ENCODE measurements around the gene ADAD1.
"Not testable (repeated sequence)": the region's sequence is repeated elsewhere in the genome, so short reads cannot be mapped to it uniquely, and the experiment has no call there.

ADAD1 gene

DNA sequence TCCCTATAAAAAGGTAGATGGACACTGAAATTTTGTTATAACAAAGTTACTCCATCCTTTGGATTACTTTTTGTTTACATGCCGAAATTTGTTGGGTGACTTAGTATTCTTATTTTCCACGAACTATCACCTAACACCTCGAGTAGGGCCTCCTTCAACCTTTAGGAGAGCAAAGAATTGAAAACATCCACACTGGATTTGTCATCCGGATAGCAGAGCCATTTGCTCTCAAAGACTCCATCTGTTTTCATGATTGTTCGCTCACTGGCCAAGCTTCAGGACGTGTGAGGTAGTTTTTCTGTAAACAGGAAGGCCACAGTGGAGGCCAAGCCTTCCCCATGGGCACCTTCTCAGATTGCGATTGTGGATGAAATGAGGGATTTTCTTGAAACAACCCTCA is at the start of gene ADAD1:
ADAD1 (plus strand) TSS at position 301 of the 400 bp plus-strand sequence. CDS start 1,059 bp downstream, outside the sequence.
- DNase-seq = no peak

DNA sequence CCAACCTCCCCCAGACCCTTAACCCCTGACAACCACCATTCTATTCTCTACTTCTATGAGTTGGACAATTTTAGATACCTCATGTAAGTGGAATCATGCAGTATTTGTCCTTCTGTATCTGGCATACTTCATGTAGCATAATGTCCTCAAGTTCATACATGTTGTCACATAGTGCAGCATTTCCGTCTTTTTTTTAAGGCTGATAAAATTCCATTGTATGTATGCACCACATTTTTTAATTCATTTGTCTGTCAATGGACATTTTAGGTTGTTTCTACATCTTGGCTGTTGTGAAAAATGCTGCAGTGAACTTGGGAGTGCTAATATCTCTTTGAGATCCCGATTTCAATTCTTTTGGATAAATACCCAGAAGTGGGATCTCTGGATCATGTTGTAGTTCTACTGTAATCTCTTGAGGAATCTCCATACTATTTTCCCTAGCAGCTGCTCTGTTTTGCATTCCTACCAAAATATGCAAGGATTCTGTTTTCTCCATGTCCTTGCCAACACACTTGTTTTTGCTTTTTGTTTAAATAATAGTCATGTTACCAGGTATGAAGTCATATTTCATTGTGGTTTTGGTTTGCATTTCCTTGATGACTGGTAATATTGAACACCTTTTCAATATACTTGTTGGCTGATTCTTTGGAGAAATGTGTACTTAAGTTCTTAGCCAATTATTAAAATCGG is 48.8 kb upstream of the ADAD1 start:
- DNase-seq = no peak

DNA sequence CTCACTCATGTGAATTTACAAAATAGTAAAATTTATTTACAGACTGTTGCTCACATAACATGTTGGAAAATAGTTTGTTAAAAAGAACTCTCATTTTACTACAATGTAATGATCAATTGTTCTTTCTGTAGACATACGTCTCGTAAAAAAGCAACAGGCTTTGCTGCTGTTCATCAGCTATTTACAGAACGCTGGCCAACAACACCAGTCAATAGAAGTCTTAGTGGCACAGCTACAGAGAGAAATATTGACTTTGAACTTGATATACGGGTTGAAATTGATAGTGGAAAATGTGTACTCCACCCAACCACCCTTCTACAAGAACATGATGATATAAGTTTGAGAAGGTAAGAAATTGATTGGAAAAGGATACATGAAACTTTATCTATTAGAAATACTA is 47.6 kb upstream of the ADAD1 start:
- DNase-seq = no peak

DNA sequence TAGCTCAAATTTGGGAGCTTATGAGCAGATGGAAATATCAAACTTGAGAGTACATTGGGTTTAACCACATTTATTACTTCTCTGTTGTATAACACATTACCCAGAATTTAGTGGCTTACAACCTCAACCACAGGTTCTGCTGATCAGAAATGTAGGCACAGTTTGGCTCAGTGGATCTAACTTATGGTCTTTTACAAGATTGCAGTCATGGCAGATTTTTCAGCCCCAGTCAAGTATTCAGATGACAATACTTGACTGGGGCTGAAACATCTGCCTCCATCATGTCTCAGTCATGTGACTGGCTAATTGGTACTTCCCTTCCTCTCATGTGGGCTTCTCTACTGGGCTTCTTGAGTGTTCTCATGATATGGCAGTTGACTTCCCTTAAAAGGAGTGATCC is 44.0 kb upstream of the ADAD1 start:
- DNase-seq = no peak

DNA sequence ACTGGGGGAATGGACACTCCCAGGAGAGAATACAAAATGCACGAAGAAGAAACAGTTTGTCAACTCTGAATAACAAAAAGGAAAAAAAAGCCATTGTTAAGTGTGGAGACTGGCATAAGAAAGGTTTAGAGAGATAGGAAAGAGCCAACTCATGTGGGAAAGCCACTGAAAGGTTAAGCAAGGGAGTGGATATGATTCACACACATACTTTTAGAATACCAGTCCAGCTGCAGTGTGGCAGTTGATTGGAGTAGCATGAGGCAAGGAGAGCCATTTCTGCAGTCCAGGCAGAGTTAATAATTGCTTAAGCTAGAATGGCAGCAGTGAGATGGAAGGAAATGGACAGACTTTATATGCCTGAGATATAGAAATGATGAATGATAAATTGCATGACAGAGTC is 36.9 kb upstream of the ADAD1 start:
- DNase-seq = no peak

DNA sequence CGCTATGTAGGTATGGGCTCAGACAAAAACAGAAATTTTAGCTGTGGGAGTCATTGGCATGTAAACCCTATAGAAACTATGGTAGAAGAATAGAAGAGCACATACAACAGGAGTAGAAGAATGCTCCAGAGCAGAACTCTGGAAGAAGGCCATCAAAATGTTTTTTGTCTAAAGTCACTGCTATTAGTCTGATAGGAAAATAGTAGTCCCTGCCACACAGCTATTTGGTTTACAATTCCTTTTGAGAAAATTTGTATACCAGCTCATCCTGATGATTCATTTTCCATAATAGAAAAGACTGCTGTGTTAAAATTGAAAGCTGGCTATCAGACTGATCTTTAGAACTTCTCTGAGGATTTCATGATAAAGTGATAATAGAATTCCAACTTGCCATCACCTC is 32.8 kb upstream of the ADAD1 start:
- DNase-seq = no peak

DNA sequence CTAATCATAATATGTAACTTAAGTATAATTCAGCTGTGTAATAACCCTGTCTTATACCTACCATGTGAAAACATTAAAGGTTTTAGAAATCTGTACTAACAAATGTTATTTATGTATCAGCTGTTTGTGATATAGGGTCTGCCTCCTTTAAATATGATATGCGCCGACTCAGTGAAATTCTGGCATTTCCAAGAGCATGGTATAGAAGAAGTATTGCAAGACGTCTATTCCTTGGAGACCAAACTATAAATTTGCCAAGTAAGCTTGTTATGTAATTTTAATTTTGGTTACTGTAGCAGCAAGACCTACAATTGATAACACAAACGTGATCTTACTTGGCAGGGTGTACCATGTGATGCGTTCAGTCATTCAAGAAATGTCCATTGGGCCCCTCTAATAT is 32.3 kb upstream of the ADAD1 start:
- DNase-seq = no peak

DNA sequence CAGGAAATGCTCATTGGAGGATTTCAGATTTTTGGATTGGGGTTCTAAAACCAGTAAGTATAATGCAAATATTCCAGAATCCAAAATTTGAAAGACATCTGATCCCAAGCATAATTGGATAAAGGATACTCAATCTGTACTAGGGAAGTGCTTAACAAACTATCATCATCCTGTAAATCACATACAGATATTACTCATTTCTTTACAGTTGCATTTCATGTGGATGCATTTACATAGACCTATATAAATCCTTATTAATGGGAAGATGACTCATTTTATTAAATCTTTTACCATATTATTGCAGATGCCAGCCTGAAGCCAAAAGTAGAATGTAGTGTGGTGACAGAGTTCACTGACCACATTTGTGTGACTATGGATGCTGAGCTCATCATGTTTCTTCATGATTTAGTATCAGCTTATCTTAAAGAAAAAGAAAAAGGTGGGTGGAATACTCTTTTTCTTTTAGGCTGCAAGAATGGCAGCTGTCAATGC is 22.4 kb upstream of the ADAD1 start:
- no peak for DNase-seq

DNA sequence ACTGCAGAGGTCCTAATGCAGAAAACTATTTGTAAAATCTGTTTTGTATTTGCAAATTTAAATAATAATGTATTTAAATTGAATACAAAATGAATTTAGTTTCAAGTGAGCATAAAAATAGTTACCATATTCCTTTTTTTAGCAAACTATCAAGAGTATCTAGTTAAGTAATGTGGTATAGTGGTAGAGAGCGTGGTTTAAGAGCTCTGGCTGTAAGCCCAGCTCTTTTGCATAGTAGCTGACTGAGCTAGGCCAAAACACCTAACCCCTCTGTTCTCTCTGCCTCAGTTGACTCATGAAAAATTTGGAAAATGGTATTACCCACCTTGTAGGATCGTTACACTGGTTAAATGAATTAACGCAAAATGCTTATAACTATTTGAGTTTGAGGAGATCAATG is 18.1 kb upstream of the ADAD1 start:
- no peak for DNase-seq

DNA sequence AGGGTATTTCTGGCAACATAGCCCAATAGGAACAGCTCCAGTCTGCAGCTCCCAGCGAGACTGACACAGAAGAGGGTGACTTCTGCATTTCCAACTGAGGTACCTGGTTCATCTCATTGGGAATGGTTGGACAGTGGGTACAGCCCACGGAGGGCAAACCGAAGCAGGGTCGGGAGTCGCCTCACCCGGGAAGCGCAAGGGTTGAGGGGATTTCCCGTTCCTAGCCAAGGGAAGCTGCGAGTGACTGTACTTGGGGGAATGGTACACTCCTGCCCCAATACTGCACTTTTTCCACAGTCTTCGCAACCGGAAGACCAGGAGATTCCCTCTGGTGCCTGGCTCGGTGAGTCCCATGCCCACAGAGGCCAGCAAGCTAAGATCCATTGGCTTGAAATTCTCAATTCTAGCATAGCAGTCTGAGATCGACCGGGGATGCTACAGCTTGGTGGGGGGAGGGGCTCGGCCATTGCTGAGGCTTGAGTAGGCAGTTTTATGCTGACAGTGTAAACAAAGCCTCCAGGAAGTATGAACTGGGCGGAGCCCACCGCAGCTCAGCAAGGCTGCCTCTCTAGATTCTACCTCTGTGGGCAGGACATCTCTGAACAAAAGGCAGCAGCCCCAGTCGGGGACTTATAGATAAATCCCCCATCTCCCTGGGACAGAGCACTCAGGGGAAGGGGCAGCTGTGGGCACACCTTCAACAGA is 14.0 kb upstream of the ADAD1 start:
- no peak for DNase-seq

DNA sequence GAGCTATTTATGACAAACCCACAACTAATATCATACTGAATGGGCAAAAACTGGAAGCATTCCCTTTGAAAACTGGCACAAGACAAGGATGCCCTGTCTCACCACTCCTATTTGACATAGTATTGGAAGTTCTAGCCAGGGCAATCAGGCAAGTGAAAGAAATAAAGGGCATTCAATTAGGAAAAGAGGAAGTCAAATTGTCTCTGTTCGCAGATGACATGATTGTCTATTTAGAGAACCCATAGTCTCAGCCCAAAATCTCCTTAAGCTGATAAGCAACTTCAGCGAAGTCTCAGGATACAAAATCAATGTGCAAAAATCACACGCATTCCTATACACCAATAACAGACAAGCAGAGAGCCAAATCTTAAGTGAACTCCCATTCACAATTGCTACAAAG is 10.0 kb upstream of the ADAD1 start:
- not testable (repeated sequence) for DNase-seq

DNA sequence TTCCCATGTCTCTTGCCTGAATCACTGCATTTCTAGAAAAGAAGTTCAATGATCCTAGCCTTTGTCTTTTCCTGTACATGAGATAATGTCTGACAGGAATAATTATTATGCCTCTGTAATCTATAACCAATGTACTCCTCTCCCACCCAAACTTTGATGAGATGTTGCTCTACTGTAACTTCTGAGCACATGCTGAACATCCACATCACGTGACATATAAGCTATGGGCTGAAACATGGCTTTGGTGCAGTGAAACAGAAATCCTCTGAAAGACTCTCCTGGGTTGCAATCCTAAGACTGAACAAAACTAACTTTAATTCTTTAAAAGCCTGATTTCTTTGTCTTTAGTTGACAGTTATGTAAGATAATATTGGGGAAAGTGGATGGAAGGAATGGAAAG is 1.5 kb upstream of the ADAD1 start:
- DNase-seq = no peak

DNA sequence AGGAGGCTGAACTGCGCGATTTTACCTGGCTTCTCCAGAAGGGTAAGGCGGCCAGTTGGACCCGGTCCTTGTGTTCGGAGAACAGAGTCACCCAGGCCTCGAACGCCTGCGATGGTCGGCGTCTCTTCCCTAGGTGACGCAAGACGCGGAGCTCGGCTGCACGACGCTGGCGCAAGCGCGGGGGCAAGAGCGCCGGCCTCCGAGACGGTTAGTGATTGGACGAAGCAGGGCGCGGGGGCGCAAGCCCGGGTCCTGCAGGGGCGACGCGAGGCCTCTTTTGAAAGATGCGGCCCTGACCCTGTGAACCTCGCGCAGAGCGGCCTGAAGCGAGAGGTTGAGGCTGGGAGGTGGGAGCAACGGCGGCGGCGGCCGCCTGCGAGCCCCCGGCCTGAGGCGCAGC is 428 bp downstream of the ADAD1 start:
- no peak for DNase-seq

DNA sequence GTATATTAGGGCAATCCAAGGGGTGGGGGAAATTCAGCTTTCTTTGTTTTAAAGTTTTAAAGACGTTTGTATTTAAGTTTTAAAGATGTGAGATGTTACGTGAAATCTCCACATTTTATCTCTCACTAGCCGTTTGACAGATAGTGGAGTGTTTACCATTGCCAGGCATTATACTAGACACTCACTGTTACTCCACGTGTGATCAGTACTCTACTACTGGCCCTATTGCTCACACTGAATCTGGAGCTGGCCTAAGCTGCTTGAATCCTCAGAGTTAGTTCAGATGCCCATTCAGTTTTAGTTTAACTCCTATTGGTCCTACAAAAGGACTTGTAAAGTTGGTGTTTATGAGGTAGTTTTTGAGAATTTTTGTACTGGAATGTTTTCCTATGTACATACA is 4.5 kb downstream of the ADAD1 start:
- no peak for DNase-seq

DNA sequence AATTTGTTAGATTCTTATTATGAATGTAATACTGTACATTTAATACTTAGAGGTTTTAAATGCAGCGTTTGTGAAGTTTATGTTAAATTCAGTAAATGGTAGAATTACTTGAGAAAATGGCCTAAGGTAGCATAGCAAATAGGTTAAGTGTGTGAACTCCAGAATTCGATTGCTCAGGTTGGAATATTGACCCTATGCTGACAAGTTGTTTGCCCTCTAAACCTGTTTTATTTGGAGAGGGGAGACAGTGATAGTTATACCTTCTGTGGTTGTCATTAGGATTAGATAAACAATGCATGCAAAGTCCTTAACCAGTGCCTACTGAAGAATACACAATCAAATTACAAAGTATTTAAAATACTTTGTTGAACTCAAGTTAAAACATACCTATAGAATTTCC is 5.4 kb downstream of the ADAD1 start:
- no peak for DNase-seq

DNA sequence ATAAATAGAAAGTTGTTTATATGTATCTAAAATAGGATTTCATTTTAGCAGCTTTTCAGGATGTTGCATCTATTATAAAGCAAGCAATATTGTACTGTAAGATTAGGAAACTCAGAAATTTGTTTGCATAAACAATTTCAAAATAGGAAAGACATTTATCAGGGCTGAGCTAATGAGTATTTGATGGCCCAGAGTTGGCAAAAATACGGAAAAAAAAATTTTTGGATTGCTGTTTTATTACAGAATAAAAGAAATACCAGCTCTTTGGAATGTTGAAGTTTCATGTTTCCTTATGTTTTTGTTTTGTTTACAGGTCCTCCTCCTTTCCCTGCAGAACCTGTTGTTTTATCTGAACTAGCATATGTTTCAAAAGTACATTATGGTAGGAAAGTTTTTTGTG is 14.5 kb downstream of the ADAD1 start:
- DNase-seq = no peak

DNA sequence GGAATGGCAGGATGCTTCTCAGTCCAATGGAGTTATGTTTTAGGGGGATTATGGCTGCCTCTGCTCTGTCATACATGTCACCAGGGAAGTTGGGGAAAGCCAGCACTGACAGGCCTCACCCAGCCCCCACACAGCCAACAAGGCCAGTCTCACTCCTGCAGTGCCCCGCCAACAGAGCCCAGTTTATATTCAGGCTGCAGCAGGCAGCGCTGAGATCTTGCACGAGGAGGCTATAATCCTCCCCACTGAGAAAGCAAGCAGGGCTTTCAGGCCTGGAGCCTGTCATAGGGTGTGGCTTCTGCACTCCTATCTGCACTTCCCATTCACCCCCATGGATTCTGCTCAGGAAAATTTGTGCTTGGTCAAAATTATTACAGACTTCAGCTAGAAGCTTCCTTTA is 25.1 kb downstream of the ADAD1 start:
- DNase-seq = no peak

DNA sequence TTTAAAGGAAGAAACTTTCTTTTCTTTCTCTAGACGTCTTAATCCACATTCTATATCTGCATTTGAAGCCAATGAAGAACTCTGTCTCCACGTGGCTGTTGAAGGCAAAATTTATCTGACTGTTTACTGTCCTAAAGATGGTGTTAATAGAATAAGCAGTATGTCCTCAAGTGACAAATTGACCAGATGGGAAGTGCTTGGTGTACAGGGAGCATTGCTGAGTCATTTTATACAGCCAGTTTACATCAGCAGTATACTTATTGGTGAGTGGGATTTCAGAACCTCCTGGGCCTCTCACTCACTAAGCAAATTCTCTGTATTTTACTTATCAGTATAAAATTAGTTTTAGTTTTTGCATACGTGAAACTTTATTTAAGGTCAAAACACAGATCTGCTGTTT is 33.7 kb downstream of the ADAD1 start:
- no peak for DNase-seq

DNA sequence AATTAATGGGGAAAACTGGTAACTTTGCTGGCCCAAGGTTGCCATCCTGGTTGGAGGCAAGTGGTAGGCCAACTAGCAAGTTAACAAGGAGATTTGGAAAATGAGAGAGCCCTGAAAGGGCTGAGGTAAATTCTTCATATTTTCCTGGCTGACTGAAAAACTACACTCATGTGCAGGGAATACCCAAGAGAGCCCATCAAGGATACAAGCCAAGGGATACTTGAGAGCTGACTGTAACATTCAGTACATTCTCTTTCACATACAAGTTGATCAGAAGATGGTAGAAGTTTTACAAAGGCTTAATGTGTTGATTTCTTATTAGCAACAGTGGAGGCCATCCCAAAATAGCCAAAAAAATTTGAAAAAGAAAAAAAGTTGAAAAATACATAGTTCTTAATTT is 44.4 kb downstream of the ADAD1 start:
- DNase-seq = no peak

DNA sequence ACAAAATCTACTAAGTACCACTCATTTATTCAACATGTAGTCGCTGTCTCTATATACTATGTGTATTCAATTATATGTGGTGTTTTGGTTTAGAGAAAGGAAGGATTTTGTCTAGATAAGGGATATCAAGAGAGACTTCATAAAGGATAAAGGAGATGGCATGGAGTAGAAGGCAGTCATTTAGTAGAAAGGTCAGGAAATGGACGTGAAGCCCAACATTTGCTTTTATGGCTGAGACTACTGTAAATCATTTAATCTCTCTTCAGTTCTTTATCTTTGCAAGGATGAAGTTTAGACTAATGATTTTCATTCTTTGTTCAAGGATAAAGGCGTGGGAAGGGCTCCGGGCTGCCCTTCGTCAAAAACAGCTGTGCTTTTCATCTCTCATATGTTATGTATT is 52.5 kb downstream of the ADAD1 start:
- DNase-seq = no peak

DNA sequence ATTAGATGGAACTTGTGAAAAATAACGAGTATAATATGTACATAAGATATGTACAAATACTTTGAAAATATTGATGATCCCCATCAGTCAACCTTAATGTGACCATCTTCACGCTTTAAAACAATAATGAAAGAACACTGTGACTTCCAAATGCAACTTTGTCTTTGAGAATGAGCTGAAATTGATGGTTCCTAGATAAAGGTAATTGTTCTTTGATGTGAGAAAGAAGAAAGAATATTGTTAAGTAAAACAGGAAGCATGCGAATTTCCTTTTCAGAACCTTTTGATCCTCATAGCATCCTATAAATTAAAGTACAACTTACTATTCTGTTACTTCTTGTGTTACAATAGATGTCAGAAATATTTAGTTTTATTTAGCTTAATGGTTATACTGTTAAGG is 55.5 kb downstream of the ADAD1 start:
- no peak for DNase-seq

DNA sequence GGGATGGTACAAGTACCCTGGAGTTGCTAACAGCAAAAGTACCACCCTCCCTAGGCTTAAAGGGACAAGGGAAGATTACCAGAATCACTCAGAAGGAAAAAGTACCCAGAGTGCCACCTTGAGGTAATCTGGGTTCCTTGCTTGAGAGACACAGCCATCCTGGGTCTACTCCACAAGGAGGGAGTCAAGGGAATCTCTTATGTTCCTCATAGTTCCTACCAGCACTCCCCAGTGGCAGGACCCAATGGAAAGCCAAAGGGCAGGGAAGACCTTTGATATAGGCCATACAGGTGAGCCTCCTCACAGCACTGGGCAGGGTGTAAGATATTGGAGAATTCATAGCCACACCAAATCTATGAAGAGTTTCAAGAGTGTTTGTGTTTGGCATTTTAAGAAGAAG is 72.0 kb downstream of the ADAD1 start:
- no peak for DNase-seq

DNA sequence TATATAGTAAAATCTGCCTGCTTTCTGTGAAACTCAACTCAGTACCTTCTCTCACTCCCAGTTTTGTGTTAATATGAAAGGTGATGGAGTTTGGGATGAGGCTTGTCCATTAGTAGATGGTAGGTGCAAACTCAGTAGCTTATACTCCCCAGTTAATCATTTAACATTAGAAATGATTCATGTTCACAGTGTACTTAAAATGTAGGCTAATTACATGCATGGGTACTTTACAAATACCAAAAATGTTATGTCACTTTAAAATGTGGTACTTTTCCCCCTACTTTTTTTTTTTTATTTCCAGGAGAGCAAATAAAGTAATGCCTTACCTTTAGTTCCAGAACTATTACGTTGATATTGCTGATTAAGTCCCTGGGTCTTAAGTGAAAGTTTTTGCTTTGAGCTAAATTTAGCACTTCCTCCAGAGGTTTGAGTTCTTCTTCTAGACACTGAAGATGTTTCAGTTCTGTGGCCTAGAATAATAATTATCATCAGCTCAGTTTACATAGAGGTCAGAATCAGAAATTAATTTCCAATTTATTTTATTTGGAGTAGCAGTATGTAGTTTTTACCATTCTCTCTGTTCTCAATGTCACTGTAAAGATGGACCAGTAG is 74.7 kb downstream of the ADAD1 start:
- no peak for DNase-seq

All from NCI-H526 treated with DMSO at 0.1 percent for 48 hours (cell line).